NCI-H460 (cell line): ENCODE data around the gene NAV2. TPM values are rescaled to one million over a fixed set of nuclear protein-coding genes. Genes with fewer than 3 reads are reported as not detected.
"Not testable (repeated sequence)": the region's sequence is repeated elsewhere in the genome, so short reads cannot be mapped to it uniquely, and the experiment has no call there.

Experiments used
- DNase-seq: peaks from one replicate; pipeline ENCODE4 v3.0.0-alpha.2; 2016; ENCODE audit warnings: low read depth; ENCODE audit errors: extremely low read depth
- total RNA-seq: library from RNA; depleted of rRNA; stranded (reverse); fragments of >200 nt; shearing (Covaris generic); gene quantifications from 2 replicates; pipeline ENCODE4 v1.2.3, GENCODE V29; 2014

Gene NAV2
- total RNA-seq, 1 experiment from 2014 or later = 15.6 TPM

DNA sequence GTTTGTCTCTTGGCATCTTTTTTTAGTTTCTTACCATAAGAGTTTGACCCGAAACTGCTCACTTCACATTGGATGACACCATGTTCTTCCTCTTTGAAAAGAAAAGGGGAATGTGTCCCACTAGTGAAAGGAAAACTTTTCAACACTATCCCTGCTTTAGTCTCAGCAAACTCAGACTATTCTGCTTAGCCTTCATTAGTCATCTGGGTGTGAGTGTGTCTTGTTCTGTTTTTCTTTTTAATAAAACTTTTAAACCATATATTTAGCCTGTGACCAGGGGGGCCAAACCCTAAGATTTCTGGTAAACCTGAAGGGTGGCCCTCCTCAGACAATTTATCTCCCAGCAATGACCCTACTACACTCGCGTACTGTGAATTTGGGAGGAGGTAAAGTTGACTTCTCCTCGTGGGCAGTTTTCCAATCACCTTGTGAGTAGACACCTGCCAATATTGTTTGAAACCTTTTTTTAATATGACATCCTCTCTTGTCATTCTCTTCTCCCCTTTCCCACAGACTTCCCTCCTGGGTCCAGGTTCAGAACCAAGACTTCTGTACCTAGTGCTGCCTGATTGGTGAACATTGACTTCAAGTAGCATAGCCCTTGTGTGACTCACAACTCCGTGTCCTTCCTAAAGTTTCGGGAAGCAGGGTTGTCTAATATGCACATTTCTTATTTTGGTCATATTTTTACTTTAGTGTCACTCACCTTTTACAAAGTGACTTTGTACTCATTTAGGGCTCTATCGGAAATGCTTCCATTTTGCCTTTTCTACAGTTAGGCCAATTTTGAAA lies 407.7 kb downstream of the NAV2 start:
- no peak for DNase-seq

DNA sequence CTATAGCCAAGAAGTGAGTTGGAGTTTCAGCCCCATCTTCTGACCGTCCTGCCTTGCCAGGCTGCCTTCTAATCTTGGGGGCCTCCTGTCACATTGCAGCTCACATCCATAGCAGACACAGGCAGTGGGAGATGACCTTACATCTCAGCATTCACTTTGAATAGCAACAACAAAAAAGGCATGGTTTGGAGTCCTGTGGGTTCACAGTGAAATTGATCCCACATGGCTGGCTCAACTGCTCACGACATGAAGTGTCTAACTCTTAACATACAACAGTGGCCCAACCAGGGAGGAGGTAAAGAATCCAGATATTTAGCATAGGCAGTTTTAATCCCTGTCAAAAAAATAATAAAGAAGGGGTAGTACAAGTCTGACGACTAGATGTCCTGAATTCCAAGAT lies 409.5 kb downstream of the NAV2 start:
- DNase-seq = no peak

DNA sequence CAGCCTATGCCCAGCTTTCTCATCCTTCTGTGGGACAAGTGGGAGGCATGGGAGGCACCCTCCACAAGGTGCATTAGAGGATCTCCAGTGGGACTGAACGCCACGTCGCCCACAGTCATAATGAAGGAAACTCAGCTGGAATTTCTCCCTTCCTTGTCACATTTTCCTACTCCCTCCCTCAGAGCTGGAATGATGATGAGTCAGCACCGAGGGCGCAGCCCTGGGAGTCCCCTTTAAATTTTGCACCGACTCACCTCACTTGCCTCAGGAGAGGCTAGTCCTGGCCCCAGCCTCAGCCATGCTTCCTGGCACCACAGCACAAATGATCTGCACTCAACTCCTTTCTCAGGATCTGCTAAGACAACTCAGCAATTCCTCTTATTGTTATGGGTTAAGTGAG lies 413.3 kb downstream of the NAV2 start:
- no peak for DNase-seq

DNA sequence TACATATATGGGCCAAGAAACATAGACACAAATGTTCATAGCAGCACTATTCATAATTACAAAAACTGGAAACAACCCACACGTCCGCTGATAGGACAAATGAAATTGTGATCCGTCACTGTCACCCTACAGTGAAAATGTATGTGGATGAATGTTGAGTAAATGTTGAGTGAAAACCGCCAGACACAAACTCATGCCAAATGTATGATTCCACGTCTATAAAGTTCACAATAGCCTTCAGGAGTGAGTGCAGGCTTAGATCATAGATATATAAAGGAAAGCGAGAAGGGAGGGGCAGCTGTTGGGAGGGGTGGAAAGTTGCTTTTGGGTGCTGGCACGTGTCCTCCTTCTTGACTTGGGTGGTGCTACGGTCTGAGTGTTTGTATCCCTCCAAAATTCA lies 414.1 kb downstream of the NAV2 start:
- DNase-seq = no peak

DNA sequence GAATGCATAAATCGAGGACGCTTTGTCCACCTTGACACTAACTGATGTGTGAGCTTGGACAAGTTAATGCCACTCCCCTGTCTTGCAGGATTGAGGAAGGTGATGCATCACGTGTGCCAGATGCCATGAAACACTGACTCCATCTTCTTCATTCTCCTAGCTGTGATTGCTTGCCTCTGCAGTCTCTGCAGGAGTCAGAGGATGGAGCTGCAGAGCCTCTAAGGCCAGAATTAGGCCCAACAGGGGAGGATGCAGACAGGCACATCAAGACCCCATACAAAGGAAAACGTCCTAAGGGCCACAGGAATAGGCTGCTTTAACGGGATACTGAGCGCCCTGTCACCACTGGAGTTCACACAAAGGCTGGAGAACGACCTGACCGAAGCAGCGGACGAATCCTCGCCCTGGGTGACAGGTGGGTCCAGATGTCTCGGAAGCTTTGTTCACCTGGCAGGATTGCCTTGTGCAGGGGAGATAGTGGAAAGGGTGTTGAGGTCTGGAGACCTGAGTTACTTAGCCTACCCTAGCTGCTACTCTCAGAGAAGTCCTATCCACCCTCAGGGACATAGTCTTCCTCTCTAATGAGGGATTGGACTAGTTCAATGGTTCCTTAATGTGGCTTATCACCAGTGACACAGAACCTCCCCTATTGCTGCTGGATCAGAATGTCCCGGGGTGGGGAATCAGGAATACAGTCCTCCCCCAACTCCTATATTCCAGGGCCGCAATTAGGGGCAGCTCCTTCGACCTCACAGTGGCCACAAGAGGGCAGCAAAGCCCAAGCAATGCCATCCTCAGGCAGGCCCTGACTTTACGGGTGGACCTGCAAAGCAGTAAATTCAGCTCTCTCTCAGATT lies 415.3 kb downstream of the NAV2 start:
- peak; percentile 59 for DNase-seq

DNA sequence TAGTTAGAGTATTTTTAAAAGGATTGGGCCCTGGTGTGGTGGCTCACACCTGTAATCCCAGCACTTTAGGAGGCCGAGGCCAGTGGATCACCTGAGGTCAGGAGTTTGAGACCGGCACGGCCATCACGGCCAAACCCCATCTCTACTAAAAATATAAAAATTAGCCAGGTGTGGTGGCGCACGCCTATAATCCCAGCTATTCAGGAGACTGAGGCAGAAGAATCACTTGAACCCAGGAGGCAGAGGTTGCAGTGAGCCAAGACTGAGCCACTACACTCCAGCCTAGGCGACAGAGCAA lies 415.8 kb downstream of the NAV2 start:
- not testable (repeated sequence) for DNase-seq

DNA sequence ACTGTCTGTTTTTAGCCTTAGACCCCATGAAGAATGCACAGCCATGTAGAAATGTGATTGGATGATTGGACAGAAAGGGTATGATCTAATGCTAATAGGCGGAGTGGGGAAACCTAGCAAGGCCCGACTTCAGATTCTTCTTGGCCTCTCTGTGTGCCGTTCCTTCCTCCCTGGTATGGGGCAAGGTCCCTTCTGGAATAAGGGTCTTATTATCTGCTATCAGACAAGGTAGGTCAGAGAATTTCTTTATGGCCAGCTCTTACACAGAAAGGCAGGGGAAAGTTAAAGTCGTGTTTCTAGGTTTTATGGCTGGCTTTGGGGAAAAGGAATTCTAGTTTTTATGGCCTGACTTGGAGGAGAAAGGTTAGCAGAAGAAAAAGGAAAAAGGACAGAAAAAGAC lies 417.0 kb downstream of the NAV2 start:
- no peak for DNase-seq

DNA sequence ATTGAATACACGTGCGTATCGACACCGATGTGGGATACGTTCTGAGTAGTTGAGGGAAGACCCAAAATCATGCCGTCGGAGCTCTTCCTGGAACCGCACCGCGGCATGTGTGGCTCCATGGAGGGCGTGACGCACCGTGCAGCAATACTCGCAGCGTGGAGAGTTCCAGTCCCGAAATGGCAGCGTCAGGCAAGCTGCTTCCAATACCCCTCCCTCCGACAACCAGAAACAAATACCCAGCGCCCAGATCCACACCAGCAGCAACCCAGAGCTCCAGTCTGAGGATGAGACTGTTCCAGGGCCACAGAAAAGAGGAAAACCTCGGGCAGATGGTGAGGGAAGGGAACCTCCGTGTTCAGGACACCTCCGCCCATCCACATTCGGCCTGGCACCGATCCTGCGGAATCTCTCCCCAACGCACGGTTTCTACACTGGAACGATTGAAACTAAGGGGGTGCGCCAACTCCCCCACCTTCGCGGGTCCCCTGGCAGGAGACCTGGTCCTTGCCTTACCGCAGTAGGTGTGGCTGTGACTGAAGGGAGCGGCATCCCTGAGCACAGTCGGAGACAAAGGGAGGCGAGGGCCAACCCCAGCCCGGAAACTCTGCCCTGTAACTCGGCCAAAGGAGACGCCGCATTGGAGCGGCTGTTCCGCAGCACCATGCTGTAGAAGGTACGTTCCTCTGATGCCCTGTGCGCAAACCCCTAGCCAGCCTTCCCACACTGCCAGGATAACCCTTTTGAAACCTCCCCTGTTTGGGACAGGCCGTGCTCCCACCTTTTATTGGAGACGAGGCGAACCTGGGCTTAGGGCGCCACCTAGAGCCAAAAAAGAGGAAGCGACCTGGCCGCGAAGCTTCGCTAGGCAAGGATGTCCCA lies 419.4 kb downstream of the NAV2 start:
- DNase-seq = peak; percentile 34

DNA sequence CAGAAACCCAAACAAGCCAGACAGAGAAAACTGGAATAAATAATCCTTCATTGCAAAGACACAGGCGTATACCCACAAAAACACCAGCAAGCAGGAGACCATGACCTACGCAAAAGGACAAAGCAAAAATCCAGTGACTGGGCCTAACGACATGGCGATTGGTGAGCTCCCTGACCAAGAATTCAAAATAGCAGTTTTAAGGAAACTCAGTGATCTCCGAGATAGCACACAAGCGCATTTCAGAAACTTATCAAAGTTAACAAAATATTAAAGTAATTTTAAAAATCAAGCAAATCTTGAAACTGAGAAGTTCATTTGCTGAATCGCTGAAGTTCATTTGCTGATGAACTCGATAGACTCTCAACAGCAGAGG lies 420.0 kb downstream of the NAV2 start:
- DNase-seq = no peak

DNA sequence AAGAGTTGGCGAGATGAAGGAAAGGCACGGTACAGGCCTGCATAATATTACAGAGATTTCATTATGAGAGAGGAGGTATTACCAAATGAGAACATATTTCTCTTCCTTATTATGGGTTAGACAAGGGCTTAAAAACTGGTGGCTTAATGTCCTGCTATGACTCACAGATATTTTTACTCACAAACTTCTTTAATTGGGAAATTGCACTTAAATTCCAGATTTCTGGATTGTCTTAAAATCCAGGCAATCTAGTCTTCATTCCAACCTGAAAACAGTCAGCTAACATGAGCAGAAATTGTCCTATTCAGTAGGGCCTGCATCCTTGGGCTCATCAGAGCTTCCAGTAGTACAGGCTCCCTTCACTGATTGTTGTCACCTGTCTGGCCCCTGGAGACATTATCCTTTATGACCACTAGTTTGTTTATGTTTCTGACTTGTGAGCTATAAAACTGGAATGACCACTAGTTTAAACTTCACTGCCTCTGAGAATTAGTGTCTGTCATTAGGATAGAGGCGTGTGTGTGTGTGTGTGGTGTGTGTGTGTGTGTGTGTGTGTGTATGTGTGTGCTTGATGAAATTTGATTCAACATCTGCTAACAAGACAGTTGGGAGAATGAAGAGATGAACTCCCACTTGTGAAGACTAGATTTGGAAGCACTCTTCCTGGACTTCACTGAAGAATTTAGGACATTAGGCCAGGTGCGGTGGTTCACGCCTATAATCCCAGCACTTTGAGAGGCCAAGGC lies 422.5 kb downstream of the NAV2 start:
- no peak for DNase-seq

DNA sequence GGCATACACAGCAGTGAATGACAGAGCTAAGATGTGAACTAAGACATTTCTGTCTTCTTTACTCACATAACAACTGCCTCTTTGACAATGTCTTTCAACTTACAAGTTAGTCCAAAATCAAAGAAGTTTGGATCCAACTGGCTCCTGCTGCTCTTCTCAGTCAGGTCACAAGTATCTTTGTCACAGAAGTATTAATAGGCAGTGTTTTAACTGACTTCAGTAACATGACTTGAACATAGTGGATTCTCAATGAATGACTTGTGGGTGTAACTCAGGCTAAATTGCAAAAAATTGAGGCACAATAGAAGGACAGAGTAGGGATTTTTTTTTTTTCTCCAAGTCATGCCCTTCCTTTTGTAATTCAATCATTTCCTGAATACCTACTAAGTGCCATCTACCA lies 425.0 kb downstream of the NAV2 start:
- no peak for DNase-seq

DNA sequence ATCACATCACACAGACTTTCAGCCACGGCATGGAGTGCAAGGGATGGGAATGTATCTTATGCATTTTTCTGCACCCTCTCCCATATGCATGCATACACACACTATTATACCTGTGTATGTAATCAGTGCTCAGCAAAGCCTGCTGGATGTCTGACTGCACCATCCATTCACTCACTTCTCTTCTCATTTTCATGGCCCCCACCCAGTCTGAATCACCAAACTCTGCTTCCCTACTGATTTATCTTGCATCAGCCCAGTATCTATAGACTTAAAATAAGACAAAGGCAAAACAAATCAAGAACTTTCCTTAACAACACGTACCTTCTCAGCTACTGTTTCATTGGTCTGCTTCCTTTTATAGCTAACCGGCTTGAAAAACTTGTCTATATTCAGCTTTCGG lies 426.1 kb downstream of the NAV2 start:
- DNase-seq = no peak

DNA sequence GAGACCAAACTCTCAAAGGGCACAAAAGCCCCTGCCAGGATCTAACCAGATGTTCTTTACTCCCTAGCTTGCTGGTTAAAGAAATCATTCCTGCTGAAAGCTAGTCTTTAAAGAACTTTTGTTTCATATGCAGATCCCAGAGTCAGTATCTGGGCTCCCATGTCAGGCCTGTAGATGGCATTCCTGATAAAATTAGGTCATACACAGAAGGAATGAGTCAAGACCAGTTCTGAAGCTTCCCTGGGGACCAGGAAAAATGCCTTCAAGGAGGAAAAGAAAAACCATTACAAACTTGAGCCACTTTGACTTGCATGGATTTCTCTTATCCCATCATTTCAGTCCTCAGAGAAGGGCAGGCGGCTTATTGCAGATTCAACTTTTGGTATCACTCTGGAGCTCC lies 441.7 kb downstream of the NAV2 start:
- no peak for DNase-seq

DNA sequence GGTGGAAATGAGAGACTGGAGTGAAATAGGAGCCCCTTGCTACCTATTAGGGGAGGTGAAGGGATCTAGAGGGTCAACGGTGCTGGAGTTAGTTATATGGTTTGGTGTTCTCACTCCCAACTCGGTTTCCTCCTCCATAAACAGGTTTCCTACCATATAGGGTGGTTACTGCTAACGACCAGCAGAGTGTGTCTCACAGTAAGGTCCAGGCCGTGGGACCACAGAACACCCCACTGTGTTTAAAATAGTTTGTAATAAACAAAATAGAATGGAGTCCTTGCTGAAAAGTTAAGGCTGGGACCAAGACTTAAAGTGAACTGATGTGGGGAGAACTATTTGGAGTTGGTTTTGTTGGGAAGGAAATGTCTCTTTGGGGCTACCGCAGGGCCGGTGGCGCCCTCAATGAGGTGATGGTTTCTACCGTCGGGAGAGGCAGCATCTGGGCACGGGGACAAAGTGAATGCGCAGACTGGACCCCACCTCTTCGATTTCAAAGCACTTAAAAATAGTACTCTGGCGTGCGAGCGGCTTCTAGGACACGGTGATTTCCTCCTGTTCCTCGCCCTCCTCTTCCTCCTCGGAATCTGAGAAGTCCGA lies 443.1 kb downstream of the NAV2 start:
- DNase-seq = no peak

DNA sequence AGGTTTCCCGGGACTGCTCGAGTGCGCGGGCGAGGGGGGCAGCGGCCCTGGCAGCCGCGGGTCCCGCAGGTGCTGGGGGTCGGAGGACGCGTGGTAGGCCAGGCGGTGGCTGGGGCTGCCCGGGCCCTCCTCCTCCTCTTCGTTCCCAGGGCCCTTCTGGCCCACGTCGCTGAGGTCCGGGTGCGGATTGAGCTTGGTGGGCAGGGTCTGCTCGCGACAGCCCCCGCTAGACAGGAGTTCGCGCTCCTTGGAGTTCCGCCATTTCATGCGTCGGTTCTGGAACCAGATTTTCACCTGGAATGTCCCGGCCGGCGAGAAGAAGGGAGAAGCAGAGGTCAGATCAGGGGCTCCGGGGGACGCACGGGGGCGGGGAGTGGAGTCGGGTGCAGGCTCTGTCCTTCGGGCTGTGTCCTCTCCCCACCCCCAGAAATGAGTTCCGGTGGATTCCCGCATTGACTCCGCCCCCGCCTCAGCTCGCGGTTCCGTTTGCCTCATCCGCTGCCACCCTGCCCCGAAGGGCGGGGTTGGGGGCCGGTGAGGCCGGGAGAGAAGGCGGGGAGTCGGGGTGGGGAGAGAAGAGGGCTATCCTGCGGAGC lies 443.7 kb downstream of the NAV2 start:
- no peak for DNase-seq

DNA sequence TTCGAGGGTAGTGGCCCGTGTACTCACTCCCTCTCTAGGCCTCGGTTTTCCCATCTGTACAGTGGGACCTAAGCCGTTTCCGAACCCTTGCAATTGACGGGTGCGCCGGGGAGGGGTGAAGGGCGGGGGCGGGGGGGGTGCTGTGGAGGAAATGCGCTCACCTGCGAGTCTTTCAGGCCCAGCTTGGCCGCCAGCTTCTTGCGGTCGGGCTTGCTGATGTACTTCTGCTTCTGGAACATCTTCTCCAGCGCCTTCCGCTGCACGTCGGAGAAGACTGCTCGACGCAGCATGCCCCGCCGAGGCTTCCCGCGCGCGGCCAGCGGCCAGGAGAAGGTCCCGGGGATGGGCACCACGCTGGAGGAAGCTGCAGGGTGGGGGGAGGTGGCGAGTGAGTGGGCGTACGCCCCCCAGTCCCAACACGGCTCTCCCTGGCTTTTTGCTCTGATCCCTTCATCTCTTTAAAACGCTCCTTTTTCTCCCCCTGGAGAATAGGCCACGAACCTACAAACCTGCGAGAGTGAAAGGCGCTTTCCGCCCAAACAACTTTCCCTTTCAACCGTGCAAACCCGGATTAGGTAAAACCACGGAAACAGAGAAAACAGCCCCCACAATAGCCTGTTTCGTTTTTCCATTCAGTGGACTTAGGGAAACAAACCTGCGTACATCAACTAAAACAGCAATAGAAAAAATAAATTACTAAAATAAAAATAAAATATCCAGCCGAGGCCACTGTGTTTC lies 444.4 kb downstream of the NAV2 start:
- no peak for DNase-seq

DNA sequence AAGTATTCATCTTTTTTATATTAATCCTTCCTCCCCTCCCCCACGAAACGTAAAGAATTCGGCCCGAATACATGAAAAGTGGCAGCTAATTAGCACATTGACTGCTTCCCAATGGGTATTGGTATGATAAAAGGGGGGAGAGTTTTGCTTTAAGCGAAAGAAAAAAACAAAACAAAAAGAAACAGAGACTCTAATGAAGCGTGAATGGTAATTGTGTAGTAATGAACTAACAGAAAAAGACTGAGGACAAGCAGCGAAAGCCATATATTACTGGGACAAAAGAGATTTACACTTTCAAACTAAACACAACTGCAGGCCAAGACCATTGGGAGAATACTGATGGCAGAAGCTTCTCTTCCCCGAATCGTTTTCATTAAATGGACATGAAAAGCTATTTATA lies 445.1 kb downstream of the NAV2 start:
- DNase-seq = no peak

DNA sequence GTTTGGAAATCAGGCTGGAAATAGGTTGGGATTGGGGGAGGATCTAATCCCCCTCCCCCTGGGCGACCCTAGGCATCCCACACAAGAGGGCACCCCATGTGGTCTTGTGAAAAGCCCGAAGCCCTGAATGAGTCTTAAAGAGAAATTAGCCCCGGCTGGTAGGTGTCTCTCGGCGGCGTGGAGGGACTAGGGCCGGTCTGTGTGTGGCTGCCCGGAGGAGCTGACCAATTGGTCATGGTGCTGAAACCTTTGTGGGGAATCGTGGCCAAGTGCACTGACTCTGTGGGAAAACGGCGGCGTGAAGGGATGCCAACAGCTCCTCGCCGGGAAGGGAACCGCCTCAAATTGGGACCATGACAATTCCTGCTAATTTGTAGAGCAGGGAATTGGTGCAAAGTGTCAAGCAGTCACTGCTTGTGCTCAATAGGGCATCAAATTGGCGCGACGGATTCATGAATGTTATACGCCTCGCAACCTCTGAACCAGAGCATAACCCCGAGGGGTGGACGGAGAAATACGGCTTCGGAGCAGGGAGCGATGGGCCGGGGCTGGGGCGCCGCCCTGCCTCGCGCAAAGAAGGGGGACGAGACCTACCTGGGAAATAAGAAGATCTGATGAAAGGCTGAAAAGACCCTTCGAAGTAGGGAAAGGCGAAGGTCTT lies 446.1 kb downstream of the NAV2 start:
- DNase-seq = peak; percentile 48
